Breast epithelium (tissue), 3 donors: Measurements from ENCODE around the gene DTD2.
"Not testable (repeated sequence)": the region's sequence is repeated elsewhere in the genome, so short reads cannot be mapped to it uniquely, and the experiment has no call there.

Source experiments
- POLR2A ChIP-seq: fragments of 450-650 bp; IDR thresholded peaks from one replicate; pipeline ENCODE4 v1.6.1; 2016; ENCODE audit warnings: antibody characterized with exemption, mild to moderate bottlenecking, moderate library complexity
- POLR2AphosphoS5 ChIP-seq, 3 donors: sonication (generic); formaldehyde crosslinking; IDR thresholded peaks; one replicate each; pipeline ENCODE4 v1.6.1; 2017; ENCODE audit warnings: antibody characterized with exemption in 3 of 3
- TF ChIP-seq, protein P1 (sequence below), 3 donors: fragments of 450-650 bp; IDR thresholded peaks; one replicate each; pipeline ENCODE4 v1.5.1; 2016 to 2017; ENCODE audit warnings: antibody characterized with exemption in 3 of 3, mild to moderate bottlenecking in 3 of 3, moderate library complexity in 3 of 3

DNA sequence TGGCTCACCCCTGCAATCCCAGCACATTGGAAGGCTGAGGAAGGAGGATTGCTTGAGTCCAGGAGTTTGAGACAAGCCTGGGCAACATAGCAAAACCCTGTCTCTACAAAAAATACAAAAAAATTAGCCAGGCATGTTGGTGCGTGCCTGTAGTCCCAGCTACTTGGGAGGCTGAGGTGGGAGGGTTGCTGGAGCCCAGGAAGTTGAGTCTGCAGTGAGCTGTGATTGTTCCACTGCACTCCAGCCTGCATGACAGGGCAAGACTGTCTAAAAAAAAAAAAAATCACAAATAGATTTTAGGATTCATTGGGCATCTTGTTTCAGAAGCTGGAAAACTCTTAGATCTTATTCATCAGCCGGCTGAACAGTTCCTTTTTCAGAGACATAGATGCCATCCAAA lies 5.1 kb upstream of the DTD2 start:
- TF ChIP-seq, protein P1, sequence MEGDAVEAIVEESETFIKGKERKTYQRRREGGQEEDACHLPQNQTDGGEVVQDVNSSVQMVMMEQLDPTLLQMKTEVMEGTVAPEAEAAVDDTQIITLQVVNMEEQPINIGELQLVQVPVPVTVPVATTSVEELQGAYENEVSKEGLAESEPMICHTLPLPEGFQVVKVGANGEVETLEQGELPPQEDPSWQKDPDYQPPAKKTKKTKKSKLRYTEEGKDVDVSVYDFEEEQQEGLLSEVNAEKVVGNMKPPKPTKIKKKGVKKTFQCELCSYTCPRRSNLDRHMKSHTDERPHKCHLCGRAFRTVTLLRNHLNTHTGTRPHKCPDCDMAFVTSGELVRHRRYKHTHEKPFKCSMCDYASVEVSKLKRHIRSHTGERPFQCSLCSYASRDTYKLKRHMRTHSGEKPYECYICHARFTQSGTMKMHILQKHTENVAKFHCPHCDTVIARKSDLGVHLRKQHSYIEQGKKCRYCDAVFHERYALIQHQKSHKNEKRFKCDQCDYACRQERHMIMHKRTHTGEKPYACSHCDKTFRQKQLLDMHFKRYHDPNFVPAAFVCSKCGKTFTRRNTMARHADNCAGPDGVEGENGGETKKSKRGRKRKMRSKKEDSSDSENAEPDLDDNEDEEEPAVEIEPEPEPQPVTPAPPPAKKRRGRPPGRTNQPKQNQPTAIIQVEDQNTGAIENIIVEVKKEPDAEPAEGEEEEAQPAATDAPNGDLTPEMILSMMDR (IDR thresholded peaks at IDR 0.05): not testable (repeated sequence)
- TF ChIP-seq POLR2A; POLR2AphosphoS5 (IDR thresholded peaks at IDR 0.05): not testable (repeated sequence)
